ENCODE measurements around the gene SCART1. TPM values are rescaled to one million over a fixed set of nuclear protein-coding genes. Genes with fewer than 3 reads are reported as not detected.

The SCART1 gene
- total RNA-seq, 1 experiment from 2014 or later: 3.7 TPM

- ChIA-PET RAD21 (ENCODE audit: low non-redundant PET in 1 of 2, low total read pairs in 2 of 2, uncharacterized antibody in 2 of 2, unreplicated experiment in 2 of 2) (no interaction called here), CTCF (no interaction called here), POLR2A (no interaction called here)
- Histone ChIP-seq H3K4me1 (ENCODE audit: control insufficient read depth in 1 of 2, insufficient read depth in 2 of 2, low read length in 2 of 2) (no peaks in the 10 kb centered on the region), H3K9me2 (ENCODE audit: insufficient read depth) (no peaks in the 10 kb centered on the region), H3K9me3 (ENCODE audit: control insufficient read depth in 1 of 2, insufficient read depth in 1 of 2, low read depth in 1 of 2, low read length in 2 of 2) (no peaks in the 10 kb centered on the region), H2AFZ (ENCODE audit: low read depth, low read length, poor library complexity, severe bottlenecking) (no peak overlapping the region), H4K20me1 (ENCODE audit: insufficient read depth) (no peaks in the 10 kb centered on the region), H3K36me3 (ENCODE audit: control insufficient read depth in 1 of 2, insufficient read depth in 2 of 2, low read length in 2 of 2) (no peaks in the 10 kb centered on the region), H3K27me3 (ENCODE audit: insufficient read depth, low read length) (no peaks in the 10 kb centered on the region), H3K27ac (ENCODE audit: low read depth, low read length) (no peak overlapping the region), H3K4me3 (replicated peaks in 1 of 2; ENCODE audit: low read depth in 1 of 2, low read length in 2 of 2) (no peak overlapping the region), H3K4me2 (ENCODE audit: low read length) (no peak overlapping the region), H3K79me2 (ENCODE audit: insufficient read depth, low read length) (no peaks in the 10 kb centered on the region), H3K9ac (ENCODE audit: low read length) (no peak overlapping the region)
- no TSS peak for BruUV-seq (replicated peaks)
- ATAC-seq (no peak), DNase-seq (ENCODE audit: low read depth, low spot score) (no peak)
- no peak for TF ChIP-seq JUND (IDR thresholded peaks at IDR 0.05)
- no peak for TF ChIP-seq TCF7L2 (IDR thresholded peaks at IDR 0.05; ENCODE audit: borderline replicate concordance, extremely low read depth, insufficient read depth, insufficient read length)
- intact Hi-C loops (cut with micrococcal nuclease): no loop called here
Measured at GRCh38 chr10:133511907-133512528, 58.3 kb downstream of the SCART1 start.

DNA sequence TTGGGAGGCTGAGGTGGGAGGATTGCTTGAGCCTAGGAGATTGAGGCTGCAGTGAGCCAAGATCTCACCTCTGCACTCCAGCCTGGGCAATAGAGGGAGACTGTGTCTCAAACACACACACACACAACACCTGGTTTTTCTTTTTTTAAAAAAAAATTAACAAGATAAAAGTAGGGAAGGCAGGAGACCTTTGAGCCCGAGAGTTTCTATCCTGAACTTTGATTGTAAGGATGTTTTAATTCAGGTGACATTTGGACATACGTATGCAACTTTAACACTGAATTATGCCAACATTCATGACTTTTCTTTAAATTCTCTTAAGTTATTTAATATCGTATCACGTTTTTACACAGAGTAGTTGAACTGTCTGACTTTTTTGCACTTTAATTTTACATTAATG is 61.7 kb downstream of the SCART1 start:
- H2AFZ ChIP-seq (ENCODE audit: low read depth, low read length, poor library complexity, severe bottlenecking): no peak overlapping the region
- no peak overlapping the region for H3K4me2 ChIP-seq (ENCODE audit: low read length)
- no peaks in the 10 kb centered on the region for H3K27me3 ChIP-seq (ENCODE audit: insufficient read depth, low read length)
- RAD21 ChIA-PET (ENCODE audit: low non-redundant PET in 1 of 2, low total read pairs in 2 of 2, uncharacterized antibody in 2 of 2, unreplicated experiment in 2 of 2): no interaction called here
- POLR2A ChIA-PET: no interaction called here
- no peaks in the 10 kb centered on the region for H3K79me2 ChIP-seq (ENCODE audit: insufficient read depth, low read length)
- TF ChIP-seq EZH2 (IDR thresholded peaks at IDR 0.05) (no peak), RAD21 (IDR thresholded peaks at IDR 0.05; ENCODE audit: low read depth) (no peak), SRF (IDR thresholded peaks at IDR 0.05; ENCODE audit: low read depth) (no peak), CEBPB (IDR thresholded peaks at IDR 0.05; ENCODE audit: low read depth) (no peak)
- H4K20me1 ChIP-seq (ENCODE audit: insufficient read depth): no peaks in the 10 kb centered on the region
- H3K9me3 ChIP-seq (ENCODE audit: control insufficient read depth in 1 of 2, insufficient read depth in 1 of 2, low read depth in 1 of 2, low read length in 2 of 2): no peaks in the 10 kb centered on the region
- DNase-seq (ENCODE audit: low read depth, low spot score) (no peak), ATAC-seq (no peak)
- intact Hi-C loops (cut with micrococcal nuclease): no loop called here
- no peaks in the 10 kb centered on the region for H3K36me3 ChIP-seq (ENCODE audit: control insufficient read depth in 1 of 2, insufficient read depth in 2 of 2, low read length in 2 of 2)
- H3K9ac ChIP-seq (ENCODE audit: low read length): no peak overlapping the region
- CTCF ChIA-PET: no interaction called here
- no TSS peak for BruUV-seq (replicated peaks)
- H3K9me2 ChIP-seq (ENCODE audit: insufficient read depth): no peaks in the 10 kb centered on the region
- H3K27ac ChIP-seq (ENCODE audit: low read depth, low read length): no peak overlapping the region
- H3K4me3 ChIP-seq (replicated peaks in 1 of 2; ENCODE audit: low read depth in 1 of 2, low read length in 2 of 2): no peak overlapping the region
- H3K4me1 ChIP-seq (ENCODE audit: control insufficient read depth in 1 of 2, insufficient read depth in 2 of 2, low read length in 2 of 2): peaks cover 0 to 5% of the 10 kb centered on the region in 2 experiments; a peak in 1 of 4 replicates

Data from HCT116 (cell line).